OCI-LY7 (cell line): Measurements from ENCODE around the gene TMEFF1. TPM values are rescaled to one million over a fixed set of nuclear protein-coding genes. Genes with fewer than 3 reads are reported as not detected.

ENCODE experiments used
- BruUV-seq: library from RNA; stranded (reverse); fragments of 400-500 nt; replicated peaks from 2 replicates; lab custom pipeline; 2021; lab: Mats Ljungman, UMichigan
- CTCF ChIA-PET: fragments of 300-600 bp; sonication (Branson Sonifier 250); formaldehyde crosslinking; loops from one replicate; lab custom pipeline; 2022; ENCODE audit warnings: antibody characterized with exemption; ENCODE audit not compliant: unreplicated experiment; lab: Charles Lee
- POLR2A ChIA-PET: fragments of 300-600 bp; sonication (Branson Sonifier 250); formaldehyde crosslinking; loops from one replicate; lab custom pipeline; 2022; ENCODE audit warnings: antibody characterized with exemption; lab: Charles Lee
- DNase-seq: peaks from one replicate; pipeline ENCODE4 v3.0.0-alpha.2; 2015; ENCODE audit warnings: low spot score
- H2AFZ ChIP-seq: fragments of 200-600 bp; sonication (generic), shearing (Covaris generic); 2 replicates; pipeline ENCODE4 v1.6.1; 2014; ENCODE audit warnings: mild to moderate bottlenecking, antibody characterized with exemption, low read length, moderate library complexity
- H3K27ac ChIP-seq: fragments of 200-600 bp; sonication (generic); 2 replicates; pipeline ENCODE4 v1.5.1; 2014; ENCODE audit warnings: mixed run types, low read depth, mild to moderate bottlenecking, moderate library complexity, low read length, inconsistent platforms; ENCODE audit not compliant: poor library complexity, severe bottlenecking
- H3K36me3 ChIP-seq: fragments of 200-600 bp; sonication (generic); 2 replicates; pipeline ENCODE4 v1.6.1; 2014; ENCODE audit warnings: mild to moderate bottlenecking, antibody characterized with exemption, low read length, moderate library complexity, mixed read lengths; ENCODE audit not compliant: insufficient read depth
- H3K4me1 ChIP-seq: fragments of 200-600 bp; sonication (generic); 2 replicates; pipeline ENCODE4 v1.5.1; 2014; ENCODE audit warnings: mild to moderate bottlenecking, low read length; ENCODE audit not compliant: insufficient read depth, poor library complexity, severe bottlenecking
- H3K4me2 ChIP-seq: fragments of 200-600 bp; sonication (generic); 2 replicates; pipeline ENCODE4 v1.6.1; 2014; ENCODE audit warnings: mild to moderate bottlenecking, low read length
- H3K4me3 ChIP-seq: fragments of 200-600 bp; sonication (generic); 2 replicates; pipeline ENCODE4 v1.5.1; 2014; ENCODE audit warnings: mild to moderate bottlenecking, low read depth, low read length; ENCODE audit not compliant: poor library complexity, severe bottlenecking
- H3K79me2 ChIP-seq: fragments of 200-600 bp; sonication (generic); 2 replicates; pipeline ENCODE4 v1.6.1; 2016; ENCODE audit warnings: low read depth, mild to moderate bottlenecking, low read length, moderate library complexity, mixed read lengths; ENCODE audit not compliant: insufficient read depth
- H3K9me2 ChIP-seq: fragments of 200-600 bp; sonication (generic); 2 replicates; pipeline ENCODE4 v1.6.1; 2016; ENCODE audit warnings: mild to moderate bottlenecking, low read length, mixed read lengths; ENCODE audit not compliant: insufficient read depth
- H3K9me3 ChIP-seq: fragments of 200-600 bp; sonication (generic); 2 replicates; pipeline ENCODE4 v1.6.1; 2014; ENCODE audit warnings: mild to moderate bottlenecking, mixed run types, low read length, mixed read lengths
- H4K20me1 ChIP-seq: fragments of 200-600 bp; sonication (generic); 2 replicates; pipeline ENCODE4 v1.6.1; 2014; ENCODE audit warnings: mild to moderate bottlenecking, antibody characterized with exemption, low read length, moderate library complexity, mixed read lengths; ENCODE audit not compliant: insufficient read depth
- EZH2phosphoT487 ChIP-seq: fragments of 200-600 bp; sonication (generic); IDR thresholded peaks from 2 replicates; pipeline ENCODE4 v1.6.1; 2018; ENCODE audit warnings: low read depth, borderline replicate concordance, mild to moderate bottlenecking, mixed run types, antibody characterized with exemption, low read length, moderate library complexity, mixed read lengths
- intact Hi-C: fragments of 100-400 bp; cut with micrococcal nuclease; formaldehyde crosslinking; loops from one replicate; pipeline ENCODE4 v1.10.0; 2022; ENCODE audit not compliant: unreplicated experiment
- total RNA-seq, 2 experiments: library from RNA; depleted of rRNA in 1 of 2; stranded (reverse); fragments of >200 nt in 1 of 2; shearing (Covaris generic) in 1 of 2; gene quantifications; 2 replicates each; pipeline ENCODE4 v1.2.3, GENCODE V29; 2014 to 2022
- TF ChIP-seq, protein P1 (sequence below): fragments of 200-600 bp; sonication (generic); conservative IDR thresholded peaks from 2 replicates; pipeline ENCODE4 v1.5.1; 2014; ENCODE audit warnings: mild to moderate bottlenecking, antibody characterized with exemption, low read length, moderate library complexity, mixed read lengths

The TMEFF1 gene
- total RNA-seq, 2 experiments from 2014 or later: 3.6 to 4.7 TPM

DNA sequence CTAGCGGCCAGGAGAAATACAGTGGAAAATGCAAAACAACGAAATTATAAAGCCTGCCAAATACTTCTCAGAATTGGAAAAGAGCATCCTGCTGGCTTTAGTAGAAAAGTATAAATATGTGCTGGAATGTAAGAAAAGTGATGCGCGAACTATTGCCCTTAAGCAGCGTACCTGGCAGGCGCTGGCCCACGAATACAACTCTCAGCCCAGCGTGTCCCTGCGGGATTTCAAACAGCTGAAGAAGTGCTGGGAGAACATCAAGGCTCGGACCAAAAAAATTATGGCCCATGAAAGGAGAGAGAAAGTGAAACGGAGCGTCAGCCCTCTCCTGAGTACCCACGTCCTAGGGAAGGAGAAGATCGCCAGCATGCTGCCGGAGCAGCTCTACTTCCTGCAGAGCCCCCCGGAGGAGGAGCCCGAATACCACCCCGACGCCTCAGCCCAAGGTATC is 31.0 kb upstream of the TMEFF1 start:
- no peaks in the 10 kb centered on the region for H3K9me2 ChIP-seq
- TF ChIP-seq EZH2phosphoT487: no peak
- TF ChIP-seq, protein P1, sequence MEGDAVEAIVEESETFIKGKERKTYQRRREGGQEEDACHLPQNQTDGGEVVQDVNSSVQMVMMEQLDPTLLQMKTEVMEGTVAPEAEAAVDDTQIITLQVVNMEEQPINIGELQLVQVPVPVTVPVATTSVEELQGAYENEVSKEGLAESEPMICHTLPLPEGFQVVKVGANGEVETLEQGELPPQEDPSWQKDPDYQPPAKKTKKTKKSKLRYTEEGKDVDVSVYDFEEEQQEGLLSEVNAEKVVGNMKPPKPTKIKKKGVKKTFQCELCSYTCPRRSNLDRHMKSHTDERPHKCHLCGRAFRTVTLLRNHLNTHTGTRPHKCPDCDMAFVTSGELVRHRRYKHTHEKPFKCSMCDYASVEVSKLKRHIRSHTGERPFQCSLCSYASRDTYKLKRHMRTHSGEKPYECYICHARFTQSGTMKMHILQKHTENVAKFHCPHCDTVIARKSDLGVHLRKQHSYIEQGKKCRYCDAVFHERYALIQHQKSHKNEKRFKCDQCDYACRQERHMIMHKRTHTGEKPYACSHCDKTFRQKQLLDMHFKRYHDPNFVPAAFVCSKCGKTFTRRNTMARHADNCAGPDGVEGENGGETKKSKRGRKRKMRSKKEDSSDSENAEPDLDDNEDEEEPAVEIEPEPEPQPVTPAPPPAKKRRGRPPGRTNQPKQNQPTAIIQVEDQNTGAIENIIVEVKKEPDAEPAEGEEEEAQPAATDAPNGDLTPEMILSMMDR: no peak
- no peaks in the 10 kb centered on the region for H3K79me2 ChIP-seq
- no peaks in the 10 kb centered on the region for H4K20me1 ChIP-seq
- H3K4me2 ChIP-seq: no peak overlapping the region
- no peak for DNase-seq
- peaks cover 41% of the 10 kb centered on the region for H3K36me3 ChIP-seq
- no peak overlapping the region for H3K4me3 ChIP-seq
- H2AFZ ChIP-seq: no peak overlapping the region
- no peaks in the 10 kb centered on the region for H3K4me1 ChIP-seq
- POLR2A ChIA-PET: no interaction called here
- BruUV-seq: no TSS peak
- H3K9me3 ChIP-seq: no peaks in the 10 kb centered on the region
- intact Hi-C loops: no loop called here
- H3K27ac ChIP-seq: no peak overlapping the region
- CTCF ChIA-PET: no interaction called here

DNA sequence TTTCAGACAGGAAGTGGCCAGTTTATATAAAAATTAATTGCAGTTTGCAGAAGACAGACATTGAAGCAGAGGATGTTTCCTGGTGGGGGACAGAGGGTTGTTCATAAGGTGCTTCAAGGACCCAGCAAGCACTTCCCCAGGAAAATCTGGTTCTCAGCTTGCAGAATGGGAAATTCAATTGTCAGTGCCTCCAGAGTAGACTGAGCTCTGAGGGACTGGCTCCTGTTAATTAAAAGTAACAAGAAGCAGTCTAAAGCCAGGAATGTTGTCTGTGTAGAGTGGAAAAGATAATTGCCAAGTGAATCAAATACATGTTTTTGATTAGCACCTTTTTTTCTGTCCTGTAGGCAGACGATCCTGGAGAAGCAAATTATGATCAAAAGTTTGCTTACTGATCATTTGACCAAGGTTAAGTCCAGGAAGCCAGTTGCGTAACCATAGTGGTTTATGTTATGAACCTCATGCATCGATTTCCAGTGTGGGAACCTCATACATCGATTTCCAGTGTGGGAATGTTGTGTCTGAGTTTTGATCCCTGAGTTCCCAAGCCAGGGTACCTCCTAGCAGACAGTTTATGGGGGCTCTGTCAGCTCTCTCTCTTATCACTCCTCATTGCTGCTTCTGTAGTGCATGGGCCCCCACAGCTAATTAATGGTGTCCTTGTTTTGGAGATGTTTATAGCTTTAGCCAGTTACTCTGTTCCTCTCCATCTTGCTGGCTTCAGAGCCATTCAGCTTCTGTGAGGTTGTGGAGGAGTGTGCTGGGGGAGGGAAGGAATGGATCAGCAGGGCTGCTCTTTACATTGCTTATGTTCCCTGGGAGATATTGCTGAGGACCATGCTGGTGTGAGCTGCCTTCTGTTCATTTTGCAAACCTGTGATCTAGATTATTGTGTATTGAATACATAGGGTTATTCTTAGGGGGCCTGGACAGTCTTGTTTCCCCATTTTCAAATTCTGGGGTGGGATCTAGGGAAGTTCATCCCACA is 28.9 kb upstream of the TMEFF1 start:
- no peak for DNase-seq
- Histone ChIP-seq H3K4me1 (no peaks in the 10 kb centered on the region), H3K4me2 (no peak overlapping the region), H4K20me1 (no peaks in the 10 kb centered on the region), H3K79me2 (no peaks in the 10 kb centered on the region), H3K4me3 (no peak overlapping the region), H3K9me2 (no peaks in the 10 kb centered on the region), H3K36me3 (peaks cover 44% of the 10 kb centered on the region), H2AFZ (no peak overlapping the region), H3K9me3 (no peaks in the 10 kb centered on the region), H3K27ac (no peak overlapping the region)
- BruUV-seq: no TSS peak
- no peak for TF ChIP-seq EZH2phosphoT487
- TF ChIP-seq, protein P1: no peak
- intact Hi-C loops: no loop called here
- POLR2A ChIA-PET: interaction anchor here (0.8 kb wide), 2 partner anchors 9 to 62 kb away, joined by 3 read pairs; no protein-coding TSS in a partner anchor
- CTCF ChIA-PET: no interaction called here
